Measurements from ENCODE around the gene OR4K5.

- TF ChIP-seq CTCF (IDR thresholded peaks at IDR 0.05) = no peak
- TF ChIP-seq EP300 (IDR thresholded peaks at IDR 0.05) = no peak
These were observed 10.2 kb downstream of the OR4K5 start, which contains the start of gene OR4K1 for GRCh38 chr14:19930617-19931016.

Measured in sigmoid colon (tissue), 4 donors.